ENCODE data around the gene FBXL20.
A peak's percentile ranks its signal among the peaks of the same experiment; 100 is the strongest.

Gene FBXL20

DNA sequence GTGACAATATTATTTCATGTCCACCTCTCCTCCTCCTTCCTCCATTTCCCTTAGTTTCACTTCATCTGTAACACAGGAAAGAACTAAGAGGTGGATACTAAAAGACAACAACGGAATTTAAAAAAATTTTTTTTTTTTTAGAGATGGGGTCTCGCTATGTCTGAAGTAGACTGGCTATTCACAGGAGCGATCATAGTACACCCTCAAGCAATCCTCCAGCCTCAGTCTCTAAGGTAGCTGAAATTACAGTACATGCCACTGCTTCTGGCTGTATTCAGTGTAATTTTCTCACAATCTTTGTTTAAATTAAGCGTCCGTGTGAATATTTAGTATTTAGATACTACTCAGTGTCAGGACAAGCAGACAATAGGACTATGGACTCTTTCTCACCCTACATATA is 35.6 kb downstream of the FBXL20 start:
- Histone ChIP-seq H2BK5ac (ENCODE audit: low read depth, low read length, poor library complexity) (no peak overlapping the region), H3K4me1 (ENCODE audit: control insufficient read depth in 1 of 2, insufficient read depth in 2 of 2, low read length in 2 of 2) (no peaks in the 10 kb centered on the region), H2AK5ac (ENCODE audit: low read length) (no peak overlapping the region), H3K79me2 (ENCODE audit: control insufficient read depth, insufficient read depth, low read length, poor library complexity) (no peaks in the 10 kb centered on the region), H2BK12ac (ENCODE audit: low read length) (no peak overlapping the region), H3K23ac (ENCODE audit: low read length) (no peak overlapping the region), H4K8ac (ENCODE audit: low read depth, low read length) (no peak overlapping the region), H4K91ac (ENCODE audit: low read depth, low read length) (no peak overlapping the region), H3K4me3 (ENCODE audit: low read depth, low read length) (no peak overlapping the region), H3K36me3 (ENCODE audit: control insufficient read depth in 1 of 2, insufficient read depth in 2 of 2, low read length in 2 of 2) (no peaks in the 10 kb centered on the region), H3K9ac (ENCODE audit: low read length) (no peak overlapping the region), H3K4ac (ENCODE audit: low read depth, low read length) (no peak overlapping the region), H4K12ac (ENCODE audit: low read depth, low read length) (no peak overlapping the region), H2AFZ (ENCODE audit: insufficient read depth, low read length, poor library complexity) (no peak overlapping the region), H2BK120ac (ENCODE audit: insufficient read depth, low read length, poor library complexity) (no peak overlapping the region), H3K27ac (ENCODE audit: low read depth, low read length) (no peak overlapping the region), H3K14ac (ENCODE audit: low read length) (no peak overlapping the region), H3K9me3 (ENCODE audit: insufficient read depth, low read depth, low read length) (no peaks in the 10 kb centered on the region), H3K27me3 (ENCODE audit: insufficient read depth, low read length) (no peaks in the 10 kb centered on the region), H3K79me1 (ENCODE audit: low read length) (no peaks in the 10 kb centered on the region), H3K18ac (ENCODE audit: low read length) (no peak overlapping the region), H3K4me2 (ENCODE audit: low read length) (no peak overlapping the region)
- no peak for DNase-seq
- WGBS (ENCODE audit: extremely low coverage, insufficient coverage, insufficient read length): no CpG with 5 or more reads among the region's 5 CpGs

DNA sequence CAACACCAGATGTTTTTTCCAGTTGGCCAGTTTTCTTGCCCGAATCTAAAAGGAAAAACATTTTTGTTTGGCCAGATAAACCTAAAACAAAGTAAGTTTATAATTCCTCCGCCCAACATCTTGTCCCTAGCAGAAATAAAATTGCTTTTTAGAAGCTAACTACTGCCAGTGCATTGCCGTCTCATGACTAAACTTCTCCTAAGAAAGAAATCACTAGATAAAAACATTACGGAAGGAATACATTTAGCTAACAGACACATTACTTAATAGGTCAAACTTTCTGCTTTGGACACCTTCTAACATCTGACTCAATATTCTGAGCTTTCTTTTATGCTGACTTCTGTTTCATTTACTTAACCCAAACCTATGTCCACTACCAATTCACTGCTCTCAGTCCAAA is 36.2 kb downstream of the FBXL20 start:
- peak in 1 of 2 donors; percentile 52 for DNase-seq
- H4K12ac ChIP-seq (ENCODE audit: low read depth, low read length): no peak overlapping the region
- no peak overlapping the region for H3K4me3 ChIP-seq (ENCODE audit: low read depth, low read length)
- H3K9ac ChIP-seq (ENCODE audit: low read length): no peak overlapping the region
- H3K4me2 ChIP-seq (ENCODE audit: low read length): no peak overlapping the region
- no peaks in the 10 kb centered on the region for H3K27me3 ChIP-seq (ENCODE audit: insufficient read depth, low read length)
- no peak overlapping the region for H4K91ac ChIP-seq (ENCODE audit: low read depth, low read length)
- no CpG with 5 or more reads among the region's 4 CpGs for WGBS (ENCODE audit: extremely low coverage, insufficient coverage, insufficient read length)
- H3K4ac ChIP-seq (ENCODE audit: low read depth, low read length): no peak overlapping the region
- no peaks in the 10 kb centered on the region for H3K36me3 ChIP-seq (ENCODE audit: control insufficient read depth in 1 of 2, insufficient read depth in 2 of 2, low read length in 2 of 2)
- no peak overlapping the region for H2AFZ ChIP-seq (ENCODE audit: insufficient read depth, low read length, poor library complexity)
- H2BK5ac ChIP-seq (ENCODE audit: low read depth, low read length, poor library complexity): no peak overlapping the region
- no peak overlapping the region for H3K27ac ChIP-seq (ENCODE audit: low read depth, low read length)
- H3K14ac ChIP-seq (ENCODE audit: low read length): no peak overlapping the region
- no peak overlapping the region for H3K23ac ChIP-seq (ENCODE audit: low read length)
- H3K4me1 ChIP-seq (ENCODE audit: control insufficient read depth in 1 of 2, insufficient read depth in 2 of 2, low read length in 2 of 2): no peaks in the 10 kb centered on the region
- H3K9me3 ChIP-seq (ENCODE audit: insufficient read depth, low read depth, low read length): no peaks in the 10 kb centered on the region
- no peak overlapping the region for H2BK120ac ChIP-seq (ENCODE audit: insufficient read depth, low read length, poor library complexity)
- no peak overlapping the region for H2BK12ac ChIP-seq (ENCODE audit: low read length)
- H3K18ac ChIP-seq (ENCODE audit: low read length): no peak overlapping the region
- no peak overlapping the region for H2AK5ac ChIP-seq (ENCODE audit: low read length)
- H3K79me1 ChIP-seq (ENCODE audit: low read length): no peaks in the 10 kb centered on the region
- no peaks in the 10 kb centered on the region for H3K79me2 ChIP-seq (ENCODE audit: control insufficient read depth, insufficient read depth, low read length, poor library complexity)
- H4K8ac ChIP-seq (ENCODE audit: low read depth, low read length): no peak overlapping the region

DNA sequence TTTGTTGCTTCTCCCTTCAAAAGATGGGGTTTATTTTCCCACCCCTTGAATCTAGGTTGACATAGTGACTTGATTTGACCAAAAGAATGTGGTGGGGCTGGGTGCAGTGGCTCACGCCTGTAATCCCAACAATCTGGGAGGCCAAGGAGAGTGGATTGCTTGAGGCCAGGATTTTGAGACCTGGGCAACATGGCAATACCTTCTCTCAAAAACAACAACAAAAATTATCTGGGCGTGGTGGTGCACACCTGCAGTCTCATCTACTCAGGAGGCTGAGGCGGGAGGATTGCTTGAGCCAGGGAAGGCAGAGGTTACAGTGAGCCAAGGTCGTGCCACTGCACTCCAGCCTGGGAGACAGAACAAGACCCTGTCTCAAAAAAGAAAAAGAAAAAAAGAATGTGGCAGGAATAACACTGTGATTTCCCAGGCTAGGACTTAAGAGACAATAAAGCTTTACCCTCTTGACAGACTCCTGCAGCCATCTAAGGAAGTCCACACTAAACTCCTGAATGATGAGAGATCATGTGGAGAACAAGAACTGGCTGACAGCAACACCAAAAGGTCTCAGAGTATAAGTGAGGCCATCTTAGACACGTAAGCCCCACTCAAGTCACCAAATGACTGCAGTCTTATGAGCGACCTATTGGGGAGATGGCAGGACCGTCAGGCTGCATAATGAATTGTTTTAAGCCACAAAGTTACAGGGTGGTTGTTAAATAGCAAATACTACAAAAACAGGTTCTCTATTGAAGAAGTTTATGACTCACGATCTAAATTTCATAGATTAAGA is 37.0 kb downstream of the FBXL20 start:
- Histone ChIP-seq H3K4me1 (ENCODE audit: control insufficient read depth in 1 of 2, insufficient read depth in 2 of 2, low read length in 2 of 2) (no peaks in the 10 kb centered on the region), H3K4me2 (ENCODE audit: low read length) (no peak overlapping the region), H3K14ac (ENCODE audit: low read length) (no peak overlapping the region), H2AFZ (ENCODE audit: insufficient read depth, low read length, poor library complexity) (no peak overlapping the region), H3K27ac (ENCODE audit: low read depth, low read length) (no peak overlapping the region), H3K79me2 (ENCODE audit: control insufficient read depth, insufficient read depth, low read length, poor library complexity) (no peaks in the 10 kb centered on the region), H3K36me3 (ENCODE audit: control insufficient read depth in 1 of 2, insufficient read depth in 2 of 2, low read length in 2 of 2) (no peaks in the 10 kb centered on the region), H4K91ac (ENCODE audit: low read depth, low read length) (no peak overlapping the region), H3K4ac (ENCODE audit: low read depth, low read length) (no peak overlapping the region), H3K79me1 (ENCODE audit: low read length) (no peaks in the 10 kb centered on the region), H3K23ac (ENCODE audit: low read length) (no peak overlapping the region), H2BK12ac (ENCODE audit: low read length) (no peak overlapping the region), H3K9ac (ENCODE audit: low read length) (no peak overlapping the region), H3K27me3 (ENCODE audit: insufficient read depth, low read length) (no peaks in the 10 kb centered on the region), H4K8ac (ENCODE audit: low read depth, low read length) (no peak overlapping the region), H2AK5ac (ENCODE audit: low read length) (no peak overlapping the region), H3K18ac (ENCODE audit: low read length) (no peak overlapping the region), H4K12ac (ENCODE audit: low read depth, low read length) (no peak overlapping the region), H3K9me3 (ENCODE audit: insufficient read depth, low read depth, low read length) (no peaks in the 10 kb centered on the region), H2BK120ac (ENCODE audit: insufficient read depth, low read length, poor library complexity) (no peak overlapping the region), H2BK5ac (ENCODE audit: low read depth, low read length, poor library complexity) (no peak overlapping the region), H3K4me3 (ENCODE audit: low read depth, low read length) (no peak overlapping the region)
- no CpG with 5 or more reads among the region's 8 CpGs for WGBS (ENCODE audit: extremely low coverage, insufficient coverage, insufficient read length)
- peak; percentile 69 to 89 for DNase-seq

DNA sequence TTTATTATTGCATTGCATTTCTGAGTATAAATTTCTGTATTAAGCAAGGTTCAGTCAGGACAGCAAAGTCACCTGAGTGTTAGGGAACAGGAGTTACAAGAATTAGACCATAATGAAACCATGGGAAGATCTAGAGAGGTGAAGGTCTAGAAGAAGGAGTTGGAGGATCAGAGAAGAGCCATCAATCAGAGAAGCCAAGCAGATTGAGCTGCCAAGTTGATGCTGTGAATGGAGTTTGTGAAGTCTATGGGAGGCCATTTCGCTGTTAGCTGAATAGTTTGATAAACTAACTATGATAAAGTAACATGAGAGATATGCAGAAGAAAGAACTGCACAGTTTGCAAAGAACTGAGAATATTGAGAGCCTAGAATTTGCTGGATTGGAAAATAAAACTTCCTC is 40.4 kb downstream of the FBXL20 start:
- no peak overlapping the region for H4K91ac ChIP-seq (ENCODE audit: low read depth, low read length)
- no peak overlapping the region for H3K4me3 ChIP-seq (ENCODE audit: low read depth, low read length)
- no peak overlapping the region for H3K4ac ChIP-seq (ENCODE audit: low read depth, low read length)
- no peaks in the 10 kb centered on the region for H3K79me1 ChIP-seq (ENCODE audit: low read length)
- H3K4me1 ChIP-seq (ENCODE audit: control insufficient read depth in 1 of 2, insufficient read depth in 2 of 2, low read length in 2 of 2): no peaks in the 10 kb centered on the region
- no peak for DNase-seq
- no peak overlapping the region for H3K14ac ChIP-seq (ENCODE audit: low read length)
- H4K8ac ChIP-seq (ENCODE audit: low read depth, low read length): no peak overlapping the region
- H2BK12ac ChIP-seq (ENCODE audit: low read length): no peak overlapping the region
- no peak overlapping the region for H3K23ac ChIP-seq (ENCODE audit: low read length)
- no peak overlapping the region for H3K18ac ChIP-seq (ENCODE audit: low read length)
- H3K27me3 ChIP-seq (ENCODE audit: insufficient read depth, low read length): no peaks in the 10 kb centered on the region
- H4K12ac ChIP-seq (ENCODE audit: low read depth, low read length): no peak overlapping the region
- H2AK5ac ChIP-seq (ENCODE audit: low read length): no peak overlapping the region
- no peaks in the 10 kb centered on the region for H3K36me3 ChIP-seq (ENCODE audit: control insufficient read depth in 1 of 2, insufficient read depth in 2 of 2, low read length in 2 of 2)
- H3K9me3 ChIP-seq (ENCODE audit: insufficient read depth, low read depth, low read length): no peaks in the 10 kb centered on the region
- H3K9ac ChIP-seq (ENCODE audit: low read length): no peak overlapping the region
- H2AFZ ChIP-seq (ENCODE audit: insufficient read depth, low read length, poor library complexity): no peak overlapping the region
- WGBS (ENCODE audit: extremely low coverage, insufficient coverage, insufficient read length): no CpG with 5 or more reads among the region's 1 CpG
- no peaks in the 10 kb centered on the region for H3K79me2 ChIP-seq (ENCODE audit: control insufficient read depth, insufficient read depth, low read length, poor library complexity)
- no peak overlapping the region for H2BK120ac ChIP-seq (ENCODE audit: insufficient read depth, low read length, poor library complexity)
- no peak overlapping the region for H2BK5ac ChIP-seq (ENCODE audit: low read depth, low read length, poor library complexity)
- no peak overlapping the region for H3K4me2 ChIP-seq (ENCODE audit: low read length)
- no peak overlapping the region for H3K27ac ChIP-seq (ENCODE audit: low read depth, low read length)

Measured in trophoblast cell (in vitro differentiated cells and primary cell).